ENCODE data around the gene SLC5A6.

SLC5A6 gene

GRCh38 chr2:27211943-27212625, at the start of gene SLC5A6, which contains the start of gene ATRAID:
TSS of gene SLC5A6 (minus strand) at chr2:27212268. CDS start at chr2:27207650, 4,618 bp downstream.
TSS of gene ATRAID (plus strand) at chr2:27212041. CDS start at chr2:27212369, 328 bp downstream.
- DNase-seq (ENCODE audit: low read depth), result peak; percentile 82

GRCh38 chr2:27261241-27261925, 49.3 kb upstream of the SLC5A6 start:
- DNase-seq (ENCODE audit: low read depth), result no peak

GRCh38 chr2:27258051-27258450, 46.0 kb upstream of the SLC5A6 start:
- DNase-seq (ENCODE audit: low read depth), result no peak

- DNase-seq (ENCODE audit: low read depth), result no peak
These were observed 44.9 kb upstream of the SLC5A6 start for GRCh38 chr2:27256855-27257454.

GRCh38 chr2:27255660-27256059, 43.6 kb upstream of the SLC5A6 start:
- DNase-seq (ENCODE audit: low read depth), result no peak

- no peak for DNase-seq (ENCODE audit: low read depth)
These were observed 43.1 kb upstream of the SLC5A6 start for GRCh38 chr2:27255187-27255586.

- DNase-seq (ENCODE audit: low read depth), result no peak
These were observed 39.7 kb upstream of the SLC5A6 start for GRCh38 chr2:27251766-27252165.

- DNase-seq (ENCODE audit: low read depth), result no peak
These were observed 38.7 kb upstream of the SLC5A6 start for GRCh38 chr2:27250652-27251379.

- peak; percentile 30 for DNase-seq (ENCODE audit: low read depth)
These were observed 38.0 kb upstream of the SLC5A6 start for GRCh38 chr2:27249891-27250651.

GRCh38 chr2:27249159-27249890, 37.3 kb upstream of the SLC5A6 start:
- no peak for DNase-seq (ENCODE audit: low read depth)

GRCh38 chr2:27247893-27248292, 35.8 kb upstream of the SLC5A6 start:
- DNase-seq (ENCODE audit: low read depth), result no peak

GRCh38 chr2:27245626-27246025, 33.6 kb upstream of the SLC5A6 start:
- no peak for DNase-seq (ENCODE audit: low read depth)

GRCh38 chr2:27245116-27245515, 33.0 kb upstream of the SLC5A6 start:
- DNase-seq (ENCODE audit: low read depth), result no peak

GRCh38 chr2:27243391-27244130, 31.5 kb upstream of the SLC5A6 start:
- no peak for DNase-seq (ENCODE audit: low read depth)

GRCh38 chr2:27242614-27242951, 30.5 kb upstream of the SLC5A6 start:
- DNase-seq (ENCODE audit: low read depth), result no peak

GRCh38 chr2:27241761-27242613, 29.9 kb upstream of the SLC5A6 start:
- no peak for DNase-seq (ENCODE audit: low read depth)

- DNase-seq (ENCODE audit: low read depth), result no peak
These were observed 28.3 kb upstream of the SLC5A6 start for GRCh38 chr2:27240406-27240805.

GRCh38 chr2:27238976-27239375, 26.9 kb upstream of the SLC5A6 start:
- DNase-seq (ENCODE audit: low read depth), result no peak

GRCh38 chr2:27237341-27237945, 25.4 kb upstream of the SLC5A6 start:
- DNase-seq (ENCODE audit: low read depth), result no peak
